HK-2 (cell line): Measurements from ENCODE around the gene EOGT.

ENCODE experiments used
- DNase-seq: peaks from one replicate; pipeline ENCODE4 v3.0.0-alpha.2; 2018; ENCODE audit not compliant: unreplicated experiment

EOGT gene

GRCh38 chr3:68963376-68963775, 50.1 kb downstream of the EOGT start:
- no peak for DNase-seq

GRCh38 chr3:68958932-68959331, 54.6 kb downstream of the EOGT start:
- no peak for DNase-seq

GRCh38 chr3:68957895-68958294, 55.6 kb downstream of the EOGT start:
- no peak for DNase-seq

- DNase-seq: no peak
Observed at GRCh38 chr3:68953816-68954444, 59.6 kb downstream of the EOGT start.

GRCh38 chr3:68945225-68945624, 68.3 kb downstream of the EOGT start:
- no peak for DNase-seq

GRCh38 chr3:68943753-68944500, 69.6 kb downstream of the EOGT start:
- DNase-seq: no peak

- no peak for DNase-seq
Observed at GRCh38 chr3:68941055-68941454, 72.4 kb downstream of the EOGT start.

GRCh38 chr3:68936856-68937255, 76.6 kb downstream of the EOGT start:
- DNase-seq: no peak

GRCh38 chr3:68935778-68936177, 77.7 kb downstream of the EOGT start:
- no peak for DNase-seq

GRCh38 chr3:68931406-68932149, 81.9 kb downstream of the EOGT start:
- DNase-seq: no peak
